Endothelial cell of umbilical vein (primary cell): ENCODE data around the gene CASP2. TPM values are rescaled to one million over a fixed set of nuclear protein-coding genes. Genes with fewer than 3 reads are reported as not detected.

ENCODE experiments used
- BruUV-seq: library from RNA; stranded (reverse); fragments of 400-500 nt; replicated peaks from 2 replicates; lab custom pipeline; 2021; lab: Mats Ljungman, UMichigan
- CTCF ChIA-PET: fragments of 300-600, 350-600 bp; sonication (Branson Sonifier 250); formaldehyde crosslinking; loops from one replicate; lab custom pipeline; 2021; ENCODE audit warnings: antibody characterized with exemption, inconsistent platforms; lab: Charles Lee
- POLR2A ChIA-PET: fragments of 300-600, 350-600 bp; sonication (Branson Sonifier 250); formaldehyde crosslinking; loops from one replicate; lab custom pipeline; 2021; ENCODE audit warnings: antibody characterized with exemption, inconsistent platforms; lab: Charles Lee
- DNase-seq: peaks from one replicate; pipeline ENCODE4 v3.0.0-alpha.2; 2011; ENCODE audit warnings: low read depth, low spot score
- FAIRE-seq: peaks from 2 replicates; lab custom pipeline; 2011; peaks lifted over from hg19 to GRCh38; lab: Jason Lieb, UNC
- H2AFZ ChIP-seq: 2 replicates; pipeline ENCODE4 v1.6.0; 2012; ENCODE audit warnings: low read depth, low read length, control low read depth, inconsistent platforms
- H3K27ac ChIP-seq: 2 replicates; pipeline ENCODE4 v1.5.1; 2011; ENCODE audit warnings: low read depth, mild to moderate bottlenecking, control low read depth, low read length, moderate library complexity; ENCODE audit not compliant: insufficient read depth
- H3K27me3 ChIP-seq, 2 experiments: 2 replicates each; pipeline versions ENCODE4 v1.6.0 to v1.6.1; 2011; ENCODE audit warnings: low read length in 2 of 2, mixed read lengths in 1 of 2; ENCODE audit not compliant: control insufficient read depth in 2 of 2, insufficient read depth in 2 of 2
- H3K36me3 ChIP-seq, 2 experiments: 2 replicates in 1 of 2; 3 replicates in 1 of 2; pipeline ENCODE4 v1.5.1; 2011; ENCODE audit warnings: low read length in 2 of 2, mild to moderate bottlenecking in 1 of 2, moderate library complexity in 1 of 2; ENCODE audit not compliant: control insufficient read depth in 2 of 2, insufficient read depth in 2 of 2; ENCODE audit errors: extremely low read depth in 1 of 2
- H3K4me1 ChIP-seq: 3 replicates; pipeline ENCODE4 v1.5.1; 2011; ENCODE audit warnings: mild to moderate bottlenecking, low read length; ENCODE audit not compliant: control insufficient read depth, insufficient read depth; ENCODE audit errors: extremely low read depth
- H3K4me2 ChIP-seq: 2 replicates; pipeline ENCODE4 v1.6.1; 2011; ENCODE audit warnings: low read length, control low read depth, mixed read lengths; ENCODE audit not compliant: insufficient read depth
- H3K4me3 ChIP-seq, 3 experiments: fragments of 200-600 bp in 1 of 3; sonication (generic), shearing (Covaris generic) in 1 of 3; replicated peaks in 1 of 3; 2 replicates each; pipeline ENCODE4 v1.5.1; 2011 to 2016; ENCODE audit warnings: control low read depth in 3 of 3, low read length in 3 of 3, mild to moderate bottlenecking in 2 of 3, inconsistent platforms in 1 of 3, low read depth in 1 of 3, moderate library complexity in 1 of 3; ENCODE audit not compliant: insufficient read depth in 1 of 3
- H3K79me2 ChIP-seq: 2 replicates; pipeline ENCODE4 v1.6.0; 2012; ENCODE audit warnings: low read length, inconsistent platforms; ENCODE audit not compliant: control insufficient read depth, insufficient read depth
- H3K9ac ChIP-seq: replicated peaks from 2 replicates; pipeline ENCODE3; 2011; ENCODE audit warnings: low read length, control low read depth; ENCODE audit not compliant: insufficient read depth; ENCODE audit errors: extremely low read depth
- H3K9me1 ChIP-seq: replicated peaks from 3 replicates; pipeline ENCODE4 v1.6.0; 2011; ENCODE audit warnings: mild to moderate bottlenecking, low read length; ENCODE audit not compliant: control insufficient read depth, insufficient read depth; ENCODE audit errors: extremely low read depth
- H3K9me3 ChIP-seq: replicated peaks from 2 replicates; pipeline ENCODE4 v1.5.1; 2012; ENCODE audit warnings: low read length, inconsistent platforms; ENCODE audit not compliant: control insufficient read depth, insufficient read depth
- H4K20me1 ChIP-seq: replicated peaks from 2 replicates; pipeline ENCODE3; 2011; ENCODE audit warnings: mild to moderate bottlenecking, low read length; ENCODE audit not compliant: control insufficient read depth, insufficient read depth; ENCODE audit errors: extremely low read depth
- CTCF ChIP-seq, 2 donors: IDR thresholded peaks; 1 replicate in 1 of 2; 2 replicates in 1 of 2; pipeline ENCODE4 v1.5.1; 2011; ENCODE audit warnings: low read length in 2 of 2, mild to moderate bottlenecking in 2 of 2, moderate library complexity in 2 of 2, control low read depth in 1 of 2, inconsistent platforms in 1 of 2, low read depth in 1 of 2; ENCODE audit not compliant: insufficient read depth in 1 of 2; ENCODE audit errors: extremely low read depth in 1 of 2
- EZH2 ChIP-seq: IDR thresholded peaks from 2 replicates; pipeline ENCODE4 v1.6.1; 2012; ENCODE audit warnings: borderline replicate concordance, low read depth, mild to moderate bottlenecking, moderate library complexity, low read length, inconsistent platforms; ENCODE audit not compliant: severe bottlenecking
- FOS ChIP-seq: IDR thresholded peaks from 2 replicates; pipeline ENCODE4 v1.6.1; 2011; ENCODE audit warnings: mild to moderate bottlenecking, low read length, moderate library complexity, borderline replicate concordance; ENCODE audit not compliant: insufficient read depth
- GATA2 ChIP-seq: IDR thresholded peaks from 2 replicates; pipeline ENCODE4 v1.7.0; 2011; ENCODE audit warnings: low read depth, mild to moderate bottlenecking, moderate library complexity, mixed read lengths, low read length; ENCODE audit not compliant: insufficient read length, insufficient read depth
- JUN ChIP-seq: IDR thresholded peaks from 2 replicates; pipeline ENCODE4 v1.6.1; 2011; ENCODE audit warnings: borderline replicate concordance, low read depth; ENCODE audit not compliant: insufficient read length, insufficient read depth
- MAX ChIP-seq: IDR thresholded peaks from 2 replicates; pipeline ENCODE4 v1.6.1; 2011; ENCODE audit not compliant: insufficient read depth, insufficient read length
- MYC ChIP-seq: IDR thresholded peaks from one replicate; pipeline ENCODE4 v1.6.1; 2011; ENCODE audit warnings: mild to moderate bottlenecking, low read depth, low read length
- POLR2AphosphoS5 ChIP-seq: IDR thresholded peaks from 2 replicates; pipeline ENCODE4 v1.6.1; 2012; ENCODE audit warnings: low read depth, mild to moderate bottlenecking, control low read depth, low read length, moderate library complexity; ENCODE audit not compliant: insufficient read depth
- dilution Hi-C: fragments of 300-500 bp; cut with MboI; formaldehyde crosslinking; loops from one replicate; pipeline ENCODE4 v1.15.0; 2019; ENCODE audit warnings: low sequenced_read_pairs; ENCODE audit not compliant: extremely low pct_ligation_motif_present
- intact Hi-C: fragments of 100-400 bp; cut with micrococcal nuclease; formaldehyde crosslinking; loops from one replicate; pipeline ENCODE4 v1.10.0; 2022
- polyA plus RNA-seq, 4 experiments: library from polyadenylated mRNA; depleted of rRNA in 3 of 4; stranded (reverse) in 3 of 4; unstranded in 1 of 4; fragments of >200 nt; gene quantifications; 2 replicates each; pipeline versions ENCODE4 v1.2.1 to v1.2.3, GENCODE V29; 2011 to 2012; ENCODE audit warnings: missing spikeins in 1 of 4
- total RNA-seq: library from RNA; stranded (reverse); gene quantifications from 2 replicates; pipeline ENCODE4 v1.2.3, GENCODE V29; 2021

Gene CASP2
- total and polyA plus RNA-seq, 2 donors (not counting 3 experiments of a cell fraction or from before 2014, with no cell fraction given): 36.3 to 57.9 TPM

GRCh38 chr7:143318661-143319060 is 30.5 kb downstream of the CASP2 start:
- Histone ChIP-seq H3K9ac (no peak overlapping the region), H3K27me3 (peaks cover 0 to 1% of the 10 kb centered on the region in 2 experiments), H3K9me3 (no peaks in the 10 kb centered on the region), H2AFZ (no peak overlapping the region), H3K36me3 (no peaks in the 10 kb centered on the region), H3K4me1 (no peaks in the 10 kb centered on the region), H4K20me1 (no peaks in the 10 kb centered on the region), H3K79me2 (no peaks in the 10 kb centered on the region), H3K27ac (no peak overlapping the region), H3K4me3 (no peak overlapping the region), H3K9me1 (no peaks in the 10 kb centered on the region), H3K4me2 (no peak overlapping the region)
- dilution Hi-C loops (no loop called here), intact Hi-C loops (no loop called here)
- TF ChIP-seq MAX (no peak), JUN (no peak), GATA2 (no peak), FOS (no peak), MYC (no peak)
- DNase-seq (no peak), FAIRE-seq (no peak)
- no TSS peak for BruUV-seq
- CTCF ChIA-PET: interaction anchor here (2.2 kb wide), 1 partner anchor 19 kb away, joined by 6 read pairs; no protein-coding TSS in a partner anchor
- POLR2A ChIA-PET: no interaction called here

- H3K36me3 ChIP-seq: no peaks in the 10 kb centered on the region
- no peak overlapping the region for H3K4me3 ChIP-seq
- no peak overlapping the region for H3K27ac ChIP-seq
- no peaks in the 10 kb centered on the region for H3K4me1 ChIP-seq
- BruUV-seq: no TSS peak
- TF ChIP-seq CTCF (IDR thresholded peaks at IDR 0.05; ENCODE audit: extremely low read depth in 1 of 2, insufficient read depth in 1 of 2, low read depth in 1 of 2, low read length in 2 of 2) (no peak), FOS (no peak), MYC (no peak), POLR2AphosphoS5 (no peak), EZH2 (no peak)
- peaks cover 0 to under 1% of the 10 kb centered on the region in 2 experiments for H3K27me3 ChIP-seq
- FAIRE-seq (no peak), DNase-seq (no peak)
- H3K9me3 ChIP-seq: no peaks in the 10 kb centered on the region
- H3K4me2 ChIP-seq: no peak overlapping the region
- no peaks in the 10 kb centered on the region for H3K79me2 ChIP-seq
- POLR2A ChIA-PET: no interaction called here
- CTCF ChIA-PET: interaction anchor here (1.0 kb wide), 1 partner anchor 9 kb away, joined by 3 read pairs; no protein-coding TSS in a partner anchor
- H3K9me1 ChIP-seq: no peaks in the 10 kb centered on the region
- H4K20me1 ChIP-seq: no peaks in the 10 kb centered on the region
- intact Hi-C loops (no loop called here), dilution Hi-C loops (no loop called here)
- no peak overlapping the region for H3K9ac ChIP-seq
- H2AFZ ChIP-seq: no peak overlapping the region
Observed at GRCh38 chr7:143320620-143321019, 32.5 kb downstream of the CASP2 start.
